Measurements from ENCODE around the gene OR5AN1. TPM values are rescaled to one million over a fixed set of nuclear protein-coding genes. Genes with fewer than 3 reads are reported as not detected.
"Not testable (repeated sequence)": the region's sequence is repeated elsewhere in the genome, so short reads cannot be mapped to it uniquely, and the experiment has no call there.

OR5AN1 gene, protein sequence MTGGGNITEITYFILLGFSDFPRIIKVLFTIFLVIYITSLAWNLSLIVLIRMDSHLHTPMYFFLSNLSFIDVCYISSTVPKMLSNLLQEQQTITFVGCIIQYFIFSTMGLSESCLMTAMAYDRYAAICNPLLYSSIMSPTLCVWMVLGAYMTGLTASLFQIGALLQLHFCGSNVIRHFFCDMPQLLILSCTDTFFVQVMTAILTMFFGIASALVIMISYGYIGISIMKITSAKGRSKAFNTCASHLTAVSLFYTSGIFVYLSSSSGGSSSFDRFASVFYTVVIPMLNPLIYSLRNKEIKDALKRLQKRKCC
- total RNA-seq (2014; rRNA removed; shearing (Covaris generic)) = not detected in 2 replicates

- H3K4me1 ChIP-seq (replicated peaks) = no peaks in the 10 kb centered on the region
- no peaks in the 10 kb centered on the region for H3K9me3 ChIP-seq (replicated peaks)
- no peak within 1 kb of the TSS for H3K27ac ChIP-seq
- no peaks in the 10 kb centered on the region for H3K27me3 ChIP-seq (replicated peaks)
- no peak for DNase-seq (ENCODE audit: low read depth in 1 of 2, low spot score in 2 of 2)
- no peak within 1 kb of the TSS for H3K4me3 ChIP-seq
- H3K36me3 ChIP-seq = no peaks in the 10 kb centered on the region
Measured at GRCh38 chr11:59358595-59358994, at the start of gene OR5AN1. OR5AN1 (plus strand) TSS chr11:59358895; CDS start chr11:59364459, 5,564 bp downstream.

DNA sequence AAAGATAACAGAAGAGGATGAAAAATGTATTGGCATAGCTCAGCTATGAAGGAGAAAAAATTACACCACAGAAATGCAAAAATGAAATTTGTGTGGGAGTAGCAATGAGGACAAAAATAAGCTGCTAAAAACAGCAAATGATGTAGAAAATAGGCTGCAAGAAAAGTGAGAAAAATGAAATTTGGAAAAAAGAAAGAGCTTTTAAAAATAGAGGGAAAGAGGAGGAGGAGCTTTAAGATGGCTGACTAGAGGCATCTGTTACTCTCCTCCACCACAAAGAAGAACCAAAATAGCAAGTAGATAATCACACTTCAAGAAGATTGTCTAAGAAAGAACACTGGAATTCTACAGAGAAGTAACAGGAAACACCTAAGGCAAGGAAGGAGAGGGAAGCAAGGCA is 23.7 kb upstream of the OR5AN1 start:
- Histone ChIP-seq H3K27me3 (replicated peaks) (no peaks in the 10 kb centered on the region), H3K9me3 (replicated peaks) (no peaks in the 10 kb centered on the region), H3K4me1 (replicated peaks) (no peaks in the 10 kb centered on the region), H3K4me3 (no peak overlapping the region), H3K27ac (no peak overlapping the region), H3K36me3 (no peaks in the 10 kb centered on the region)
- no peak for DNase-seq (ENCODE audit: low read depth in 1 of 2, low spot score in 2 of 2)

GRCh38 chr11:59336176-59336575 is 22.5 kb upstream of the OR5AN1 start:
- no peak for DNase-seq (ENCODE audit: low read depth in 1 of 2, low spot score in 2 of 2)
- no peak overlapping the region for H3K27ac ChIP-seq

GRCh38 chr11:59336931-59337330 is 21.8 kb upstream of the OR5AN1 start:
- no peaks in the 10 kb centered on the region for H3K9me3 ChIP-seq (replicated peaks)
- no peaks in the 10 kb centered on the region for H3K27me3 ChIP-seq (replicated peaks)
- no peaks in the 10 kb centered on the region for H3K4me1 ChIP-seq (replicated peaks)
- no peaks in the 10 kb centered on the region for H3K36me3 ChIP-seq
- no peak overlapping the region for H3K4me3 ChIP-seq
- DNase-seq (ENCODE audit: low read depth in 1 of 2, low spot score in 2 of 2) = no peak
- H3K27ac ChIP-seq = no peak overlapping the region

More at GRCh38 chr11:59336176-59336575, 22.5 kb upstream of the OR5AN1 start:
- no peaks in the 10 kb centered on the region for H3K9me3 ChIP-seq (replicated peaks)
- H3K4me1 ChIP-seq (replicated peaks) = no peaks in the 10 kb centered on the region
- H3K4me3 ChIP-seq = no peak overlapping the region
- no peaks in the 10 kb centered on the region for H3K27me3 ChIP-seq (replicated peaks)
- no peaks in the 10 kb centered on the region for H3K36me3 ChIP-seq

GRCh38 chr11:59349657-59350056 is 9.0 kb upstream of the OR5AN1 start:
- H3K27me3 ChIP-seq (replicated peaks); H3K4me3 ChIP-seq; H3K4me1 ChIP-seq (replicated peaks); H3K9me3 ChIP-seq (replicated peaks); H3K36me3 ChIP-seq; DNase-seq (ENCODE audit: low read depth in 1 of 2, low spot score in 2 of 2); H3K27ac ChIP-seq: not testable (repeated sequence)

GRCh38 chr11:59355226-59355625 is 3.5 kb upstream of the OR5AN1 start:
- Histone ChIP-seq H3K36me3 (no peaks in the 10 kb centered on the region), H3K9me3 (replicated peaks) (no peaks in the 10 kb centered on the region; the same call in 1 of the 2 replicates), H3K27ac (no peak overlapping the region), H3K4me1 (replicated peaks) (no peaks in the 10 kb centered on the region), H3K27me3 (replicated peaks) (no peaks in the 10 kb centered on the region), H3K4me3 (no peak overlapping the region)
- no peak for DNase-seq (ENCODE audit: low read depth in 1 of 2, low spot score in 2 of 2)

DNA sequence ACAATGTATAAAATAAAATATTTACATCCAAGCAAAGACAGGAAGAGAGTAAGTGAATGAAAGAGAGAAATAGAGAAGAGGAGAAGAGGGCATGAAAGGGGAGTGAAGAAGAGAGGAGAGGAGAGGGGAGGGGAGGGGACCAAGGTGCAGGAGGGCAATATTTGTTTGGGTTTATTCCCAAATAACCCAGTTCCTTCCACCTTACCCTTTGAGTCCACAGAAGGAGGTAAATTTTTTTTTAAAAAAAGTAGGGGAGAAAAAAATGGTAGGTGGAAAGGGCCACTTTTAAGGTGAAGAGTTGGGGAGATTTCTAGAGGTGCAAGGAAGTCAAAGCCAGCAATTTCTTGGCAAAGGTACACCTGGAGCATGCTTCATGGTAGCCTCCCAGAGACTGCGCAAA is 2.1 kb upstream of the OR5AN1 start:
- H3K27ac ChIP-seq = no peak overlapping the region
- no peak for DNase-seq (ENCODE audit: low read depth in 1 of 2, low spot score in 2 of 2)
- H3K4me1 ChIP-seq (replicated peaks) = no peaks in the 10 kb centered on the region
- no peaks in the 10 kb centered on the region for H3K36me3 ChIP-seq
- H3K27me3 ChIP-seq (replicated peaks) = no peaks in the 10 kb centered on the region
- H3K4me3 ChIP-seq = no peak overlapping the region
- no peaks in the 10 kb centered on the region for H3K9me3 ChIP-seq (replicated peaks)

GRCh38 chr11:59358020-59358419 is 675 bp upstream of the OR5AN1 start:
- no peak for DNase-seq (ENCODE audit: low read depth in 1 of 2, low spot score in 2 of 2)
- H3K4me1 ChIP-seq (replicated peaks) = no peaks in the 10 kb centered on the region
- H3K36me3 ChIP-seq = no peaks in the 10 kb centered on the region
- H3K27ac ChIP-seq = no peak overlapping the region
- no peak overlapping the region for H3K4me3 ChIP-seq
- H3K27me3 ChIP-seq (replicated peaks) = no peaks in the 10 kb centered on the region
- H3K9me3 ChIP-seq (replicated peaks) = no peaks in the 10 kb centered on the region

DNA sequence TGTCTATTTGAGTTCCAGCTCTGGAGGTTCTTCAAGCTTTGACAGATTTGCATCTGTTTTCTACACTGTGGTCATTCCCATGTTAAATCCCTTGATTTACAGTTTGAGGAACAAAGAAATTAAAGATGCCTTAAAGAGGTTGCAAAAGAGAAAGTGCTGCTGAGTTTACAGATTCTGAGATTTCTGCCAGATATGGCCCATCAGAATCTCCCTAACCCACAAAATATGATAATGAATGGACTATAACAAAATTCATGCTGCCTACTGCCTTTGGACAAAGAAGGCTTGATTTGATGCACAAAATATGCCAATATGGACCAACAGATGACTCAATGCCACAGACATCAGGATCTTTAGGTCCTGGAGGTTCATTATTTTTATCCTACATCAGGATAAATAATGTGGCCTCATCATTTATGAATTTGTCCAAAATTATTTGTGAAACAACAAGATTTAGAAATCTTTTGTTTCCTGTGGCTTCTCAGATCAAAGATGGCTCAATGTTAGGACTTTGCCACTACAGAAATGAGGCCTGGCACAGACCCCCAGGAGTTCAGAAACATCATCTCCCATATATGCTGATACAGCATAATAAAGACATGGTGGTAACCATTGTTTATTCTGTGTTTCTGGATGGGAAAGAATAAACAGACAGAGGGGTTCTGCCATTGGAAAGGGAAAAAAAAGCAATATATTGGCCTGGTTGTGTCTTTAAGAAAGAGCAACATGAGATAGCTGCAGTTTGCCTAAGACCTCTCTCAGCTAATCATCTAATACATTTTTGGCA is 6.7 kb downstream of the OR5AN1 start:
- no peaks in the 10 kb centered on the region for H3K4me1 ChIP-seq (replicated peaks)
- H3K27ac ChIP-seq = no peak overlapping the region
- no peak overlapping the region for H3K4me3 ChIP-seq
- no peaks in the 10 kb centered on the region; the same call in 1 of the 2 replicates for H3K9me3 ChIP-seq (replicated peaks)
- H3K27me3 ChIP-seq (replicated peaks) = no peaks in the 10 kb centered on the region
- no peaks in the 10 kb centered on the region for H3K36me3 ChIP-seq
- no peak for DNase-seq (ENCODE audit: low read depth in 1 of 2, low spot score in 2 of 2)

- Histone ChIP-seq H3K4me3 (no peak overlapping the region), H3K36me3 (no peaks in the 10 kb centered on the region), H3K9me3 (replicated peaks) (no peaks in the 10 kb centered on the region; the same call in 1 of the 2 replicates), H3K4me1 (replicated peaks) (no peaks in the 10 kb centered on the region), H3K27me3 (replicated peaks) (no peaks in the 10 kb centered on the region), H3K27ac (no peak overlapping the region)
- no peak for DNase-seq (ENCODE audit: low read depth in 1 of 2, low spot score in 2 of 2)
Measured at GRCh38 chr11:59368238-59369022, 9.7 kb downstream of the OR5AN1 start.

DNA sequence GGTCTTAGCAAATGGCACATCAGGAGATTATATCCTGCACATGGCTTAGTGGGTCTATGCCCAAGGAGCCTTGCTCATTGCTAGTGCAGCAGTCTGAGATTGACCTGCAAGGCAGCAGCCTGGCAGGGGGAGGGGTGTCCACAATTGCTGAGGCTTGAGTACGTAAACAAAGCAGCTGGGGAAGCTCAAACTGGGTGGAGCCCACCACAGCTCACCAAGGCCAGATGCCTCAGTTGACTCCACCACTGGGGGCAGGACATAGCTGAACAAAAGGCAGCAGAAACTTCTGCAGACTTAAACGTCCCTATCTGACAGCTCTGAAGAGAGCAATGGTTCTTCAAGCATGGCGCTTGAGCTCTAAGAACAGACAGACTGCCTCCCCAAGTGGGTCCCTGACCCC is 13.6 kb downstream of the OR5AN1 start:
- H3K4me1 ChIP-seq (replicated peaks); H3K9me3 ChIP-seq (replicated peaks); DNase-seq (ENCODE audit: low read depth in 1 of 2, low spot score in 2 of 2); H3K27ac ChIP-seq; H3K36me3 ChIP-seq; H3K4me3 ChIP-seq; H3K27me3 ChIP-seq (replicated peaks): not testable (repeated sequence)

GRCh38 chr11:59380263-59381059 is 21.8 kb downstream of the OR5AN1 start:
- Histone ChIP-seq H3K36me3 (no peaks in the 10 kb centered on the region), H3K4me1 (replicated peaks) (no peaks in the 10 kb centered on the region), H3K27ac (no peak overlapping the region), H3K27me3 (replicated peaks) (no peaks in the 10 kb centered on the region), H3K9me3 (replicated peaks) (no peaks in the 10 kb centered on the region), H3K4me3 (no peak overlapping the region)
- DNase-seq (ENCODE audit: low read depth in 1 of 2, low spot score in 2 of 2) = no peak

DNA sequence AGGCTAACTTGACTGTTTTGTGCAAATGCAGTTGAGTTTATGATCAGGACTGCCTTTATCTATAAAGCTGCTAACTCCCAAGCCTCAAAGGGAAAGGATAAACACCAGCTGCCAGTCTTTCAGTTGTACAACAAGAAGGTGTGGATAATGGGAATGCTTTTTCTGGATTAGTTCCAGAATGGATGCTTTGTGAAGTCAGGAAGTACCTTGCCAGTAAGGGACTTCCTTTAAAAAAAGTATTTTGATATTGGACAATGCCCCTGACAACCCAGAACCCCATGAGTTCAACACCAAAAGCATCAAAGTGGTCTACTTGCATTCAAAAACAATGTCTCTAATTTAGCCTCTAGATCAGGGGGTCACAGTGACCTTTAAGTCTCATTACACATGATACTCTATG is 35.5 kb downstream of the OR5AN1 start:
- Histone ChIP-seq H3K9me3 (replicated peaks) (no peaks in the 10 kb centered on the region), H3K4me3 (no peak overlapping the region), H3K27me3 (replicated peaks) (no peaks in the 10 kb centered on the region; the same call in 1 of the 2 replicates), H3K4me1 (replicated peaks) (no peaks in the 10 kb centered on the region), H3K27ac (no peak overlapping the region), H3K36me3 (no peaks in the 10 kb centered on the region)
- DNase-seq (ENCODE audit: low read depth in 1 of 2, low spot score in 2 of 2) = no peak

Data from SJSA1 (cell line).